ENCODE measurements around the gene RELA.
"Not testable (repeated sequence)": the region's sequence is repeated elsewhere in the genome, so short reads cannot be mapped to it uniquely, and the experiment has no call there.

RELA gene

DNA sequence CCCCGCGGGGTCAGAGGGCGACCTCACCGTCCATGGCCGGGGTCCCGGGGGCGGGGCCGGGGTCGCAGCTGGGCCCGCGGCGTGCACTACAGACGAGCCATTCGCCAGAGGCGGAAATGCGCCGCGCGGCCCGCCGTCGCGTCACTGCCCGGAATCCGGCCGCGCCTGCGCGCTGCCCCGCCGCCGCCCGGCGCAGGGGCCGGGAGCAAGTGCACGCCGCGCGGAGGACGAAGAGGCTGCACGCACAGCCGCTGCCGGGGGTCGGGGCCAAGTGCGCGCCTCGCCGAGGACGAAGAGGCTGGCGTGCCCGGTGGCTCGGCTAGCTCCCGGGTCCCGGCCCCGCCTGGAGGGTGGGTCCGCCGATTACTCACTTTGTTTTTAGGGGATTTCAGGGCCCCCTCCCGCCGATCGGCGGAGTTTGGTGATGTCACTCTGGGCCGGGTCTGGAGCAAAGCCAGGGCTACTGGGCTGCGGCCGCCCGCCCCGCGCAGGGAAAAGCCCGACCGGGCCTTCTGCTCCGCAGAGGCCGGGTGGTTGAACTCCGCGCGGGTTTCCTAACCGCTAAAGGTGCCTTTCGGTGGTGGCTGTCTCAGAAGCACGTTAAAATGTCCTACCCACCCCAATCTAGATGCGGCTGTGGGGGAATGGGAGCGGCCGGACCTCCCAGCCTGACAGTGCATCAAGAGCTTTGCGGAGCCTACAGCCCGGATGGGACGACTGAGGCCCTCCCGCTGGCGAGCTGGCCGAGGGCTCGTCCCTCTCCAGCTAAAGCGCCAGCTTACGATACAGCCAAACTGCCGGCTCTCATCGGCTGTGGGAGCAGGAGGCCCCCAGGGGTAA is at the start of gene RELA:
RELA (minus strand) TSS at position 118 of the 840 bp plus-strand sequence; CDS start at position 34, 84 bp downstream.
- DNase-seq, result peak; percentile 96

DNA sequence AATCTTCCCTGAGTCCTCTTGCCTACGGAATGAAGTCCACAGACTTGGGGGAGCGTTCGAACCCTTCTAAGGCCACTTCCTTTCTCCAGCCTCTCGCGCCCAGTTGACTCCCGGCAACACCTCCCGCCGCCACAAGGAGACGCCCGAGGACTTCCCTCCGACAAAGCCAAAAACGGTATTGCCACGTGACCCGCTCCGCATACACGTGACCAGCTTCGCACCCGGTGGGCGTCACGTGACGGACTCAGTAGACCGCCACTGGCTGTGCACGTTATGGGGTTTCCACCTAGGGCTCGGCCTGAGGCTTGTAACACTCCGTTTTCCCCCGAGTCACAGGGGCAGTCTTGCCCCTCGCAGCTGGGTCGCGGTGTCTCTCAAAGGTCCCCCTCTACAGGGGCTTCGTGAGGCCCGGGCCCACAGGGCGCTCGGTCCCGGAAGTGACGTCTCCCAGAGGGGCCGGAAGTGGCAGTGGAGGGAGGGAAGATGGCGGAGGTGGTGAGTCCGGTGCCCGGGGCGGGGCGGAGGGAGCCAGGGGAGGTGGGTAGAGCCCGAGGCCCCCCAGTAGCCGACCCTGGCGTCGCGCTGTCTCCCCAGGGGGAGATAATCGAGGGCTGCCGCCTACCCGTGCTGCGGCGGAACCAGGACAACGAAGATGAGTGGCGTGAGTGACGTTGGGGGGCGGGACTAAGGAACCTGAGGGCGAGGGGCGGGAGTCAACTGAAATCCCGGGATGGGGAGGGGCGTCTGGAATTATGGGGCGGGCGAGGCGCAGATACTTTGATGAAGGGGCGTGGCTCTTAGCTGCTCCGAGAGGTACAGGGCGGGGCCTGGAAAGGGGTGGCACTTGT is 49.3 kb upstream of the RELA start, which contains the start of gene KAT5:
KAT5 (plus strand) TSS at position 468 of the 848 bp plus-strand sequence; CDS start at position 484, 16 bp downstream.
- peak; percentile 97 for DNase-seq

DNA sequence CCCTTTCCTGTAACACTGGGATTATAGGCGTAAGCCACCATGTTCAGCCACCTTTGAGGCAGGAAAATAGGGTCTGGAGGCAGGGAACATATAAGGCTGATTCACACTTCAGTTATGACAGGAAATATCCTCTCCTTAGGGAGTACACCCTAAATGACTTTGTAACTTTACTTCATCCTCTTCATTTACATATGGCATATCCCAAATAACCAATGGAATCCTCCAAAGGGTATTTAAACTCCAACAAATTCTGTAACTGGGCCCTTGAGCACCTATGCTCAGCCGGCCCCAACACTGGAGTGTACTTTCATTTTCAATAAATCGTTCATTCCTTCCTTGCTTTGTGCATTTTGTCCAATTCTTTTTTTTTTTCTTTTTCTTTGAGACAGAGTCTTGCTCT is 47.7 kb upstream of the RELA start:
- DNase-seq, result no peak

DNA sequence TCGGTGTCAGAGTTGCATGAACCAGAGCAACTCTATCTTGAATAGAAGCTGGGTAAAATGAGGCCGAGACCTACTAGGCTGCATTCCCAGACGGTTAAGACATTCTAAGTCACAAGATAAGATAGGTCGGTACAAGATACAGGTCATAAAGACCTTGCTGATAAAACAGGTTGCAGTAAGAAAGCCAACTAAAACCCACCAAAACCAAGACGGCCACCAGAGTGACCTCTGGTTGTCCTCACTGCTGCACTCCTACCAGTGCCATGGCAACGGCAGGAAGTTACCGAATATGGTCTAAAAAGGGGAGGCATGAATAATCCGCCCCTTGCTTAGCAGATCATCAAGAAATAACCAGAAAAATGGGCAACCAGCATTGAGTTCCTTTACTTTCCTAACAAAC is 46.9 kb upstream of the RELA start:
- no peak for DNase-seq

DNA sequence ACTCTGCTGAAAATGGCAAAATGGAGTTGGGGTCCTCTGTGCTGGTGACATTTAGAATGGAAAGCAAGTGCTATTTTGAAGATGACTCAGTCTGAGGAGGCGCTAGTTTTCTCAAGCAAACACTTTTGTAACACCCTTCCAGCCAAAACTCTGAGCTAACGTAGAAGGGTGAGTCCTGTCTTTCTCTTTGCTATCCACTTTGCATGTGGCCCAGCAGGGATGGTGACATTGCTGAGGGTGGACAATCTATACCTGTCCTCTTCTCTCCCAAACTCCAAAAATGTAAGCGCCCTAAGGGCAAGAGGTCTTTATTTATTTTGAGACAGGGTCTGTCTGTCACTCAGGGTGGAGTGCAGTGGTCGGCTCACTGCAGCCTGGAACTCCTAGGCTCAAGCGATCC is 45.7 kb upstream of the RELA start:
- no peak for DNase-seq

DNA sequence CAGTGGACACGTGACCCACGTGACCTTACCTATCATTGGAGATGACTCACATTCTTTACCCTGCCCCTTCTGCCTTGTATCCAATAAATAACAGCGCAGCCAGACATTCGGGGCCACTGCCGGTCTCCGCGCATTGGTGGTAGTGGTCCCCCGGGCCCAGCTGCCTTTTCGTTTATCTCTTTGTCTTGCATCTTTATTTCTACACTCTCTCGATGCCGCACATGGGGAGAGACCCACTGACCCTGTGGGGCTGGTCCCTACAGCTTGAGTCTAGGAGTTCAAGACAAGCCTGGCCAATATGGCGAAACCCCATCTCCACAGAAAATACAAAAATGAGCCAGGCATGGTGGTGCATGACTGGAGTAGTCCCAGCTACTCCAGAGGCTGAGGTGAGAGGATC is 44.3 kb upstream of the RELA start:
- not testable (repeated sequence) for DNase-seq

DNA sequence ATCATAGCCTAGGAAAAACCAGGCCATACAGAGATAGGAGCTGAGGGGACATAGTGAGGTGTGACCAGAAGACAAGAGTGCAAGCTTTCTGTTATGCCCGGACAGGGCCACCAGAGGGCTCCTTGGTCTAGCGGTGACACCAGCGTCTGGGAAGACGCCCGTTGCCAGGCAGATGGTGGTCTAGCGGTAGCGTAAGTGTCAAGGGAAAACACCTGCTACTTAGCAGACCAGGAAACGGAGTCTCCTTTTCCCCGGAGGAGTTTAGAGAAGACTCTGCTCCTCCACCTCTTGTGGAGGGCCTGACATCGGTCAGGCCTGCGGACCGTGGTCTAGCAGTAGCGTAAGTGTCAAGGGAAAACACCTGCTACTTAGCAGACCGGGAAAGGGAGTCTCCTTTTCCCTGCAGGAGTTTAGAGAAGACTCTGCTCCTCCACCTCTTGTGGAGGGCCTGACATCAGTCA is 43.6 kb upstream of the RELA start:
- not testable (repeated sequence) for DNase-seq

DNA sequence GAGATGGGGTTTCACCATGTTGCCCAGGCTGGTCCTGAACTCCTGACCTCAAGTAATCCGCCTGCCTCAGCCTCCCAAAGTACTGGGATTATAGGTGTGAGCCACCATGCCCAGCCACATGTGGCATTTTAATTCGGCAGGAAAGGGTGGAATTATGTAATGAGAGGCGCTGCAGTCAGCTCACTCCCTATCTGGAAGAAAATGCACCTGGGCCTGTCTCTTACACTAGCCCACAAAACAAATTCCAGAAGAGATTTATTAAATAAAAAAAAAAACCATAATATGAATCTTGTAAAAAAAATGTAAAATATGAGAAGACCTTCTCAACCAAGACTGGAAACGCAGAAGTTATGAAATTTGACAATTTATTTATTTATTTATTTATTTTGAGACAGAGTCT is 41.1 kb upstream of the RELA start:
- DNase-seq, result no peak

DNA sequence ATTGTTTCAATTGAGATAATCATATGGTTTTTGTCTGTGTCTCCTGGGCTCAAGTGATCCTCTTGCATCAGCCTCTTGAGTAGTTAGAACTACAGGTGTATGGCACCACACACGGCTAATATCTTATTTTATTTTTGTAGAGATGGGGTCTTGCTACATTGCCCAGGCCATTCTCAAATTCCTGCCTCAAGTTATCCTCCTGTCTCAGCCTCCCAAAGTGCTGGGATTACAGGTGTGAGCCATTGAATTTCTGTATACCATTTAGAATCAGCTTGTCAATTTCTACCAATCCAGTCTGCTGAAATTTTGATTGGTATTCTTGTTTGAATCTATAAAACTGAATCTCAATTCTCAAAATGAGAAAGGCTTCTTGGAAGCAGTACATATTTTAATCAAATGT is 39.0 kb upstream of the RELA start:
- DNase-seq, result no peak

DNA sequence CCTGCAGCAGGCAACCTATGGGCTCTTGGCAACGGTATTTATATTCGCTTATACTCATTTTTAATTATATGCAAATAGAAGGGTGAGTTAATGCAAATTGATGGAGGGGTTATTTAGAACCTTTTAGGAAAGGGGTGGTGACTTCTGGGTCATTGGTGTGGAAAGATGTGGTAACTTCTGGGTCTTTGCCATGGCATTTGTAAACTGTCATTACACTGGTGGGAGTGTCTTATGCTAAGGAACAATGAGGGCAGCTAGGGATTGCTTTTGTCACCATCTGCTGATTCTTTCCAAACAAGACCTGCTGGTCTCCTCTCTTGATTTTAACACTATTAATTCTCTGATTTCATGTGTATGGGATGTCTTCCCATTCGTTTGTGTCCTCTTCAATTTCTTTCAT is 37.7 kb upstream of the RELA start:
- DNase-seq, result no peak

DNA sequence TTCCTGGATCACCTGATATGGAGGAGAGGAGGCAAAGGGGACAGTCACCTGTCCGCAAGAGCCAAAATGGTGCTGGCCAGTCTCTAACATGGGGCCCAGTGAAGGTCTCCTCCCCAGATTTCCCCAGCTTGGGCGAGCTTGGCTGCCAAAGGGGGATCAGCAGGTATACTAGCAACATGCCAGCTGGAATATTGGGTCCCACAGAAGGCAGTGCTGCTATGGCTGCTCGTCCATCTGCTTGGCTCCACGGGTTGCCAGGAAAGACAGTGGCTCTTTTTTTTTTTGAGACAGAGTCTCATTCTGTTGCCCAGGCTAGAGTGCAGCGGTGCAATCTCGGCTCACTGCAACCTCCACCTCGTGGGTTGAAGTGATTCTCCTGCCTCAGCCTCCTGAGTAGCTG is 36.6 kb upstream of the RELA start:
- DNase-seq, result no peak

DNA sequence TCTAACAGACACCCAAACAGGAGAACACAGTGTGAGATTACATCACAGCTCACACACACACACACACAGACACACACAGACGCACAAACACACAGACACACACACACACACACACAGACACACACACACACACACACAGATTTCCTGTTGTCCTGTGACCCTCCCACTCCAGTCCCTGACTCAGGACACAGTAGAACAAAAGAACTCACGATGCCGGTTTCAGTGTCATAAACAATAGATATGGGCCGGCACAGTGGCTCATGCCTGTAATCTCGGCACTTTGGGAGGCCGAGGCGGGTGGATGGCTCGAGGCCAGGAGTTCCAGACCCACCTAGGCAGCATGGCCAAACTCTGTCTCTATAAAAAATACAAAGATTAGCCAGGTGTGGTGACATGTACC is 35.5 kb upstream of the RELA start:
- no peak for DNase-seq

DNA sequence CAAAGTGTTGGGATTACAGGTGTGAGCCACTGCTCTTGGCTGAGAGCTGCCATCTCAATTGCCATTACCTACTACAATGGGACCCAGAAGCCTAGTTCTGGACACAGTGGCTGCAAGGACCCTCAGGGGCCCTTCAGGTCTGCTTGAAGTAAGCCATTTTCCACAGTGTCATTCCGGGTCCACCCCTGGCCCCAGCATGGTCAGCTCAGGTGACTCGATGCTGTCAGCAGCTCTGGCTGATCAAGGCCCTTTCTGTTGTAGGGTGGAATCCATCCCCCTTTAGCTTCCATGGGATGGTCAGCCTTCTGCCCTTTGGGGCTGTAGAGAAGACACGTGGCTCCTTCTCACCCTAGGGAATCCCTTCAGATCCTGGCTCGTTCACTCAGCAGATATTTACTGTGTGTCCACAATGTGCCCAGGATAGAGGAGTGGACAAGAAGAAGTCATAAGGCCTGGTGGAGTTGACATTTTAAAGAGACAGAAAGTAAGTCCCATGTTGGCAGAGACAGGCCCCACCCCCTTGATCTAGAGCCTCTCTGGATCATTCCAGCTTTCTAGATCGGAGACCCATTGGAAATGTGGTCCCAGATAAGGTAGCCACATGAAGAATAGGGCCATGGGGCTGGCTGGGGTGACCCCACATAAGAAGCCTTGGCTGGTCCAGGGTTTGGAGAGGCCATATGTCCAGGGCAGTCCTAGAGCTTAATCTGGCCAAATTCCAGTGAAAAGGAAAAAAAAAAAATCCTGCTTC is 34.3 kb upstream of the RELA start:
- DNase-seq, result no peak

DNA sequence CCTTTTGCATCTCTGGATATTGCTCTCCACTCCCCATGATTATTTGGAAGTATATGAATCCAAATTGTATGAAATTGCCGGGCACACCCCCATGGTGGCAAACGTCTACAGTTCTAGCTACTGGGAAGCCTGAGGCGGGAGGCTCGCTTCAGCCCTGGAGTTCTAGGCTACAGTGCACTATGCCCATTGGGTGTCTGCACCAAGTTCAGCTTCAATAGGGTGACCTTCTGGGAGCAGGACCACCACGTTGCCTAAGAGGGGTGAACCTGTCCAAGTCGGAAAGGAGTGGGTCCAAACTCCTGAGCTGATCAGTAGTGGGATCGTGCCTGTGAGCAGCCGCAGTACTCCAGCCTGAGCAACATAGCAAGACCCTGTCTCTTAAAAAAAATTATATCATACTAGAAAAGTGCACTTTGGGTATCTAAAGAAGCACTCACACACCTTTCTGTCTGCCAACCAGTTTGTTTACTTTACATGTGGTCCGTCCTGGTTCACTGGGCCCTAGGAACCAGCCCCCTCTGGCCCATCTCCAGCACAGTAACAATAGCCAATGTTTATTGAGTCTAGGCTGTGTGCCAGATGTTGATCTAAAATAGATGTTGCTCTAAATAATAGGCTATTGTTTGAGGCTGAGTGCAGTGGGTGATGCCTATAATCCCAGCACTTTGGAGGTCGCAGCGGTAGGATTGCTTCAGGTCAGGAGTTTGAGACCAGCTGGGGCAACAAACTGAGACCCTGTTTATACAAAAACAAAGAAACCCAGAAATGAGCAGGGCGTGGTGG is 32.9 kb upstream of the RELA start:
- DNase-seq, result no peak

DNA sequence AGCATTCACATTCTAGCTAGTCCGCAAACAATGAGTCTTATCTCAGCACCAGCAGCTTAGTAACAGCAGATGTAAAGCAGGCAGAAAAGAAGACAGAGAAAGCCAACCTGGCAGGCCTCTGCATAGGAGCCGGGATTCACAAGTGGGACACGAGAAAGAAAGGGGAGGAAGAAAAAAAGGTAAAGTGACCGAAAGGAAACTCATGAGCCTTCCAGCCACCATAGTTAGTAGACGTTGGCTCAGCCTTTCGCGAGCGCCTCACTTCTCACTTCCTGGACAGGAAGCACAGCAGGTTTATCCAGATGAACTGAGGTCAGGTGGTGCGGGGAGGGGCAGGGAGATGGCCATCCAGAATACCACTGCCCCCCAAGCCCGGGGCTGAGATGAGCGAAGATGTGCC is 29.7 kb upstream of the RELA start:
- DNase-seq, result no peak

DNA sequence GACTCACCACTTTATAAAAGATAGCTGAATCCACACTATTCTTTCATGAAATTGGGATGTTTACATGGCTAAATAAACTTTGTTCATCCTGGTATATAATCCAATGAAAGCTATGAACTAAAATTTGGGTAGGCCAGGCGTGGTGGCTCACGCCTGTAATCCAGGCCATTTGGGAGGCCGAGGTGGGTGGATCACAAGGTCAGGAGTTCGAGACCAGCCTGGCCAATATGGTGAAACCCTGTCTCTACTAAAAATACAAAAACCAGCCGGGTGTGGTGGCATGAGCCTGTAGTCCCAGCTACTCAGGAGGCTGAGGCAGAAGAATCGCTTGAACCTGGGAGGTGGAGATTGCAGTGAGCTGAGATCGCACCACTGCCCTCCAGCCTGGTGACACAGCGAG is 29.1 kb upstream of the RELA start:
- DNase-seq, result not testable (repeated sequence)

DNA sequence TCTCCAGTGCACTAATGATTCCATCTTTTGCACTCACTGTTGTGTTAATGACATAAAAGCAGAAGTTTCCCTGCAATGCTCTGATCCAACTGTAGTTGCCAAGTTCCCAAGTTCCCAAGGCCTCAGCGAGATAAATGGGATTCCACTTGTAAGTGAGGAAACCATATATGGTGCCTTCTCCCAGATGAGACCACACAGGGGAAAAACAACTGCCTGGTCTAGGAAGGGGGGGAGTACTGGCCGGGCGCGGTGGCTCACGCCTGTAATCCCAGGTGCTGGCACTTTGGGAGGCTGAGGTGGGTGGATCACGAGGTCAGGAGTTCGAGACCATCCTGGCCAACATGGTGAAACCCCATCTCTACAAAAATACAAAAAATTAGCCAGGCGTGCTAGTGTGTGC is 23.3 kb upstream of the RELA start:
- no peak for DNase-seq

DNA sequence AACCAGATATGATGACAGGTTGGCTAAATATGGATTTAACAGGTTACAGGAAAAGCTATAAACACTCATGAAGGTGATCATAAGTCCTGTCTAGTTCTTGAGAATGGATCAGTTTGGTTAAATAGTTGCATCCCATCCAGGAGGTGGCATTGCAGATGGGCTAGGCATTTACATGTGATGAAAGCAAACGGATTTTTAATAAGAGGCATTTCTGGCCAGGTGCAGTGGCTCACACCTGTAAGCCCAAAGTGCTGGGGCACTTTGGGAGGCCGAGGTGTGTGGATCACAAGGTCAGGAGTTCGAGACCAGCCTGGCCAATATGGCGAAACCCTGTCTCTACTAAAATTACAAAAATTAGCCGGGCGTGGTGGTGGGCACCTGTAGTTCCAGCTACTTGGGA is 20.8 kb upstream of the RELA start:
- DNase-seq, result not testable (repeated sequence)

DNA sequence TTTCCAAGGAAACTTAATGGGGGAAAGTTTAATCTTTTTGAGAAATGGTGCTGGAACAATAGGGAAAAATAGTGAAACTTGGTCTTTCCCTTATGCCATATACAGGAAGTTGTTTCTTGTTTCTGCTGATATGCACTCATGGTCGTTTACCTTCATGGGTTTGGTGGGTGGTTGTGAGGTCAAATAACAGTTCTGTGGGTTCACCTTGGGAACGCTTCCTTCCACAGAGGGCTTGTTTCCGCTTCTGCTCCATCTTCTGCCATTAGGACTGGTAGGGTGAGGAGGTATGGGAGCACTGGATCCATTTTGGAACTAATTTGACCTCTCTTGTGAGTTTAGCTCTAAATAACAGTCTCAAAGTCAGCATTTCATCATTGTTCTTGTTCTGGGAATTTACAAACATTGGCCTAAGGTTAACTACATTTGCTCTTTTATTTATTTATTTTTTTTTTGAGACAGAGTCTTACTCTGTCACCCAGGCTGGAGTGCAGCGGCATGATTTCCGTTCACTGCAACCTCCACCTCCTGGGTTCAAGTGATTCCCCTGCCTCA is 17.6 kb upstream of the RELA start:
- no peak for DNase-seq

DNA sequence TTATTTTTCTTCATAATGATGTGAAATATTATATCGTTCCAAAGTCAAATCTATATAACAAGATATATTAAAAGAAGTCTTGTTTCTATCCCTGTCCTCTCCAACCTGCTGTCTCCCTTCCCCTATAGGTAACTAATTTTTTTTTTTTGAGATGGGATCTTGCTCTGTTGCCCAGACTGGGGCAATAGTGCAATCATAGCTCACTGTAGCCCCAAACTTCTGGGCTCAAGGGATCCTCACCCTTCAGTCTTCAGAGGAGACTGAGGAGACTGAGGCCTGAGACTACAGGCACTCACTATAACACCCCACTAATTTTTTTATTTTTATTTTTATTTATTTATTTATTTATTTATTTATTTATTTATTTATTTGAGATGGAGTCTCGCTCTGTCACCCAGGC is 10.3 kb upstream of the RELA start:
- no peak for DNase-seq

DNA sequence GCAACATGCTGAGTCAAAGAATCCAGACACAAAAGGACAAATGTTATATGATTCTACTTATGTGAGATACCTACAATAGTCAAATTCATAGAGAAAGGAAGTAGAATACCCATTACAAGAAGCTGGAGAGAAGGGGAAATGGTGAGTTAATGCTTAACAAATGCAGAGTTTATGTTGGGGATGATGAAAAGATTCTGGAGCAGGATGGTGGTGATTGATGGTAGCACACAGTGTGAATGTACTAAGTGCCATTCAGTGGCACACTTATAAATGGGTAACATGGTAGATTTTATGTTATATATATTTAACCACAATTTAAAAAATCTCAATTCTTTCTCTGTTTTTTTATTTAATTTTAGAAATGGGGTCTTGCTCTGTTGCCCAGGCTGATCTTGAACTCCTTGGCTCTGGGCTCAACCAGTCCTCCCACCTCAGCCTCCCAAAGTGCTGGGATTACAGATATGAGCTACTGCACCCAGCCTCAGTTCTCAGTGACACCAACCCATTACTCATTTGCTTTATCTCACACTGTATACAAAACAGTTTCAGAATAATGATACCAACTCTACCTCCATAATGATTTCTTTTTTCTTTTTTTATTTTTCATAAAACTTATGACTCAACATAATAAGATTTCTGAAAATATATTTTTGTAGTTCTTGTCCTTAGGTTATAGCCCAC is 9.6 kb upstream of the RELA start:
- no peak for DNase-seq
